Smooth muscle cell (in vitro differentiated cells): ENCODE results near the gene DNMBP. TPM values are rescaled to one million over a fixed set of nuclear protein-coding genes. Genes with fewer than 3 reads are reported as not detected.
"Not testable (repeated sequence)": the region's sequence is repeated elsewhere in the genome, so short reads cannot be mapped to it uniquely, and the experiment has no call there.

ENCODE experiments used
- DNase-seq: peaks from one replicate; lab custom pipeline; 2025; ENCODE audit not compliant: unreplicated experiment; lab: John Stamatoyannopoulos, UW
- H2AFZ ChIP-seq: fragments of 200-600 bp; sonication (generic); 2 replicates; pipeline ENCODE4 v1.6.0; 2016; ENCODE audit warnings: antibody characterized with exemption, low read depth, mild to moderate bottlenecking
- H3F3A ChIP-seq: fragments of 200-600 bp; sonication (generic); 2 replicates; pipeline ENCODE4 v1.6.0; 2017; ENCODE audit warnings: antibody characterized with exemption, low read depth
- H3K27ac ChIP-seq: fragments of 200-600 bp; sonication (generic); 2 replicates; pipeline ENCODE4 v1.5.1; 2016; ENCODE audit warnings: low read depth, mild to moderate bottlenecking
- H3K27me3 ChIP-seq: fragments of 200-600 bp; sonication (generic); 2 replicates; pipeline ENCODE4 v1.6.1; 2016; ENCODE audit warnings: low read depth, mild to moderate bottlenecking
- H3K36me3 ChIP-seq: fragments of 200-600 bp; sonication (generic); 2 replicates; pipeline ENCODE4 v1.5.1; 2016; ENCODE audit warnings: low read depth
- H3K4me1 ChIP-seq: fragments of 200-600 bp; sonication (generic); 2 replicates; pipeline ENCODE4 v1.5.1; 2016; ENCODE audit warnings: low read depth
- H3K4me2 ChIP-seq: fragments of 200-600 bp; sonication (generic); 2 replicates; pipeline ENCODE4 v1.6.0; 2016; ENCODE audit warnings: mild to moderate bottlenecking
- H3K4me3 ChIP-seq: fragments of 200-600 bp; sonication (generic); 2 replicates; pipeline ENCODE4 v1.5.1; 2016; ENCODE audit warnings: mild to moderate bottlenecking
- H3K79me2 ChIP-seq: fragments of 200-600 bp; sonication (generic); 2 replicates; pipeline ENCODE4 v1.6.0; 2016; ENCODE audit warnings: low read depth, mild to moderate bottlenecking
- H3K9ac ChIP-seq: fragments of 200-600 bp; sonication (generic); 2 replicates; pipeline ENCODE4 v1.6.0; 2016; ENCODE audit warnings: low read depth
- H3K9me3 ChIP-seq: fragments of 200-600 bp; sonication (generic); replicated peaks from 2 replicates; pipeline ENCODE4 v1.5.1; 2016; ENCODE audit warnings: low read depth
- H4K20me1 ChIP-seq: fragments of 200-600 bp; sonication (generic); 2 replicates; pipeline ENCODE4 v1.6.0; 2016; ENCODE audit warnings: low read depth
- CTCF ChIP-seq: fragments of 200-600 bp; sonication (generic); IDR thresholded peaks from 2 replicates; pipeline ENCODE4 v1.5.1; 2017; ENCODE audit warnings: borderline replicate concordance, mild to moderate bottlenecking, antibody characterized with exemption; ENCODE audit not compliant: insufficient read depth, poor library complexity, severe bottlenecking
- whole genome bisulfite sequencing: methylation state at CpG from one replicate; pipeline ENCODE4 v1.1.7; 2016; ENCODE audit warnings: low lambda C conversion rate; 5-methylcytosine and 5-hydroxymethylcytosine counted together
- polyA plus RNA-seq: library from polyadenylated mRNA; unstranded; fragments of >200 nt; fragmentation: Nextera tagmentation; extraction: Ambion mirVana; gene quantifications from 2 replicates; pipeline ENCODE4 v1.2.1, GENCODE V29; 2016
- total RNA-seq: library from RNA; depleted of rRNA; stranded (reverse); fragments of >200 nt; gene quantifications from 2 replicates; pipeline ENCODE4 v1.2.3, GENCODE V29; 2014

The DNMBP gene
- total and polyA plus RNA-seq, 2 experiments from 2014 or later, result 9.4 to 17.9 TPM

- Histone ChIP-seq H2AFZ (no peak overlapping the region), H3K27me3 (no peaks in the 10 kb centered on the region), H3K4me2 (no peak overlapping the region), H3K9ac (no peak overlapping the region), H3K27ac (no peak overlapping the region), H3K9me3 (no peaks in the 10 kb centered on the region), H3K4me3 (no peak overlapping the region), H3K79me2 (peaks cover 8% of the 10 kb centered on the region), H3K4me1 (peaks cover 8% of the 10 kb centered on the region), H3F3A (peaks cover 6% of the 10 kb centered on the region), H3K36me3 (no peaks in the 10 kb centered on the region), H4K20me1 (no peaks in the 10 kb centered on the region)
- DNase-seq, result no peak
- TF ChIP-seq CTCF, result no peak
- WGBS, result 100% methylated on average over 1 of the region's 1 CpG
These were observed 3.9 kb upstream of the DNMBP start for GRCh38 chr10:100013621-100014020.

GRCh38 chr10:100011906-100012305, 2.2 kb upstream of the DNMBP start:
- not testable (repeated sequence) for H3K36me3 ChIP-seq, H3K4me3 ChIP-seq, DNase-seq, H3K9ac ChIP-seq, H2AFZ ChIP-seq, H3K4me2 ChIP-seq, H4K20me1 ChIP-seq, H3K27me3 ChIP-seq, H3K9me3 ChIP-seq, H3K27ac ChIP-seq
- Histone ChIP-seq H3K4me1 (peaks cover 24% of the 10 kb centered on the region), H3F3A (peaks cover 19% of the 10 kb centered on the region), H3K79me2 (peaks cover 25% of the 10 kb centered on the region)
- 93% methylated on average over 20 of the region's 20 CpGs for WGBS

GRCh38 chr10:100009283-100009792, 409 bp downstream of the DNMBP start:
- Histone ChIP-seq H3K79me2 (peaks cover 46% of the 10 kb centered on the region), H3K27ac (peak overlapping the region; percentile 97), H3K4me3 (peak overlapping the region; percentile 75), H2AFZ (peak overlapping the region; percentile 8), H3F3A (peaks cover 36% of the 10 kb centered on the region), H3K9ac (peak overlapping the region; percentile 67), H3K4me2 (peak overlapping the region; percentile 88), H3K4me1 (peaks cover 37% of the 10 kb centered on the region), H3K9me3 (no peaks in the 10 kb centered on the region), H4K20me1 (no peaks in the 10 kb centered on the region), H3K27me3 (no peaks in the 10 kb centered on the region), H3K36me3 (no peaks in the 10 kb centered on the region)
- WGBS, result 2% methylated on average over 17 of the region's 45 CpGs
- DNase-seq, result peak; percentile 59
- peak; percentile 32 for TF ChIP-seq CTCF

- peak overlapping the region; percentile 88 for H3K4me2 ChIP-seq
- peak overlapping the region; percentile 97 for H3K27ac ChIP-seq
- peaks cover 36% of the 10 kb centered on the region for H3F3A ChIP-seq
- H4K20me1 ChIP-seq, result peaks cover 2% of the 10 kb centered on the region
- H3K27me3 ChIP-seq, result no peaks in the 10 kb centered on the region
- no peak for TF ChIP-seq CTCF
- H3K36me3 ChIP-seq, result no peaks in the 10 kb centered on the region
- no peak for DNase-seq
- 13% methylated on average over 9 of the region's 9 CpGs for WGBS
- peaks cover 52% of the 10 kb centered on the region for H3K79me2 ChIP-seq
- H3K4me3 ChIP-seq, result peak overlapping the region; percentile 75
- H3K4me1 ChIP-seq, result peaks cover 37% of the 10 kb centered on the region
- peak overlapping the region; percentile 67 for H3K9ac ChIP-seq
- H2AFZ ChIP-seq, result peak overlapping the region; percentile 8
- no peaks in the 10 kb centered on the region for H3K9me3 ChIP-seq
These were observed 952 bp downstream of the DNMBP start for GRCh38 chr10:100008708-100009282.
